ENCODE measurements around the gene CDADC1.

CDADC1 gene

DNA sequence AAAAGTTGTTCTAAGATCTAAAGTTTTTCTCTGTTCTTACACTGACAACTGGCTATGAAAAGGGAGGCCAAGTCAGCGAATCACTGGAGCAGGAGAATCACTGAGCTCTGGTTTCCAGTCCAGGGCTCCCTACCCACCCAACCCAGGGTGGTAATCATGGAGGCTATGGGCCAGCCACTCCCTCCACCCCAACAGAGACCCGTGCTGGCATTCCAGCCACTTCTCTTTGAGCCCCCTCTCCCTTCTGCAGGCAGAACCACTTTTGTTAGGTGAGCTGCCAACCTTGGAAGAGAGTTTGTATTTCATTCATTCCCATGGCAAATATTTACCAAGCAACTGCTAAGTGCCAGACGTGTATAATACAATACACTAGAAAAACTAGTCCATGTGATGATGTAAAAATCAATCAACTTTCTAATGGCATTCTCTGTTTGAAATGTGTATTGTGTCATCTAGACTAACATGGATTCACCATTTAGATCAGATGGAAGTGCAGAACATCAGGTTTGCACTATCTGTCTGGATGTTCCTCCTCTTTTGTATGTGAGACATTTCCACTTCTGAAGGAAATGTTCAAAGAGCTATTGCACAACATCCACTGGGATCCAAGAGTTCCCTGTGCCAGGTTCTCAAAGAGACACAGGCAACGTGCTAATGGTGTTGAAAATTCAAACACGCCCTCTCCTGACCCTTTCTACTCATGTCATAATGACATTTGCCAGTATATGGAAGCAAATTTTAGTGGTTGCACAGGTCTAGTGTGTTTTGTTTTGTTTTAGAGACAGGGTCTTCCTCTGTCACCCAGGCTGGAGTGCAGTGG, 22.3 kb upstream of the CDADC1 start:
- no peak overlapping the region for H3K27ac ChIP-seq
- H3K36me3 ChIP-seq: no peaks in the 10 kb centered on the region
- no peak for DNase-seq
- H3K9me3 ChIP-seq (ENCODE audit: severe bottlenecking): no peaks in the 10 kb centered on the region
- peaks cover 3% of the 10 kb centered on the region for H3K27me3 ChIP-seq (ENCODE audit: insufficient read depth, low read depth, severe bottlenecking)
- no peak overlapping the region for H3K4me3 ChIP-seq (ENCODE audit: low read depth, low read length)
- TF ChIP-seq, protein P1, sequence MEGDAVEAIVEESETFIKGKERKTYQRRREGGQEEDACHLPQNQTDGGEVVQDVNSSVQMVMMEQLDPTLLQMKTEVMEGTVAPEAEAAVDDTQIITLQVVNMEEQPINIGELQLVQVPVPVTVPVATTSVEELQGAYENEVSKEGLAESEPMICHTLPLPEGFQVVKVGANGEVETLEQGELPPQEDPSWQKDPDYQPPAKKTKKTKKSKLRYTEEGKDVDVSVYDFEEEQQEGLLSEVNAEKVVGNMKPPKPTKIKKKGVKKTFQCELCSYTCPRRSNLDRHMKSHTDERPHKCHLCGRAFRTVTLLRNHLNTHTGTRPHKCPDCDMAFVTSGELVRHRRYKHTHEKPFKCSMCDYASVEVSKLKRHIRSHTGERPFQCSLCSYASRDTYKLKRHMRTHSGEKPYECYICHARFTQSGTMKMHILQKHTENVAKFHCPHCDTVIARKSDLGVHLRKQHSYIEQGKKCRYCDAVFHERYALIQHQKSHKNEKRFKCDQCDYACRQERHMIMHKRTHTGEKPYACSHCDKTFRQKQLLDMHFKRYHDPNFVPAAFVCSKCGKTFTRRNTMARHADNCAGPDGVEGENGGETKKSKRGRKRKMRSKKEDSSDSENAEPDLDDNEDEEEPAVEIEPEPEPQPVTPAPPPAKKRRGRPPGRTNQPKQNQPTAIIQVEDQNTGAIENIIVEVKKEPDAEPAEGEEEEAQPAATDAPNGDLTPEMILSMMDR (IDR thresholded peaks at IDR 0.05; ENCODE audit: low read depth, low read length): no peak

DNA sequence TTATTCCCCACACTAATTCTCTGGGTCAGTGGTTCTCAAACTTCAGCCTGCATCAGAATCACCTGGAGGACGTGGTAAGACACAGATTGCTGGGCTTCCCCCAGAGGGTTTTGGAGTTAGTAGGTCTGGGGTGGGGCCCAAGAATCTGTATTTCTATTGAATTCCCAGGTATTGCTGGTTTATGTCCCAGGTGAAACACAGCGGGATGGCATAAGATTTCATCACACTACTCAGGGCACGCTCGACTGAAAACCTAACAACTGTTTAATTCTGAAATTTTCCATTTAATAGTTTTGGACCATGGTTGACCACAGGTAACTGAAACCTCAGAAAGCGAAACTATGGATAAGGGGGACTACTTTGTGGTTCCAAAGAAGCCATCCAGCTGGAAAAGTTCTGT, 21.1 kb upstream of the CDADC1 start:
- TF ChIP-seq, protein P1 (IDR thresholded peaks at IDR 0.05; ENCODE audit: low read depth, low read length): no peak
- Histone ChIP-seq H3K9me3 (ENCODE audit: severe bottlenecking) (no peaks in the 10 kb centered on the region), H3K27ac (no peak overlapping the region), H3K27me3 (ENCODE audit: insufficient read depth, low read depth, severe bottlenecking) (no peaks in the 10 kb centered on the region), H3K4me3 (ENCODE audit: low read depth, low read length) (no peak overlapping the region), H3K36me3 (no peaks in the 10 kb centered on the region)
- DNase-seq: no peak

DNA sequence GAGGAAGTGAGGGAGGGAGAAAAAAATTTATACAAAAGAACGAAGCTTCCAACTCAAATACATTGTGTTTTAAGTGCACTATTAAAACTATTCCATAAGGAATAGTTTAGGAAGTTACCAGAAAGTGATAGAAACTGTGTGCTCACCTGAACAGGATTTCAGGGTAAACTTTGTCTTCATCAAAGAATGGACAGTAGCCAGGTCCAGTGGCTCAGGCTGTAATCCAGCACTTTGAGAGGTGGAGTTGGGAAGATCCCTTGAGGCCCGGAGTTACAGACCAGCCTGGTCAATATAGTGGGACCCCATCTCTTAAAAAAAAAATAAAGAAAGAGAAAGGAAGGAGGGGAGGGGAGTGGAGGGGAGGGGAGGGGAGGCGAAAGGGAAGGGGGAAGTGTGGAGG, 13.0 kb upstream of the CDADC1 start:
- Histone ChIP-seq H3K4me3 (ENCODE audit: low read depth, low read length) (no peak overlapping the region), H3K27ac (no peak overlapping the region), H3K27me3 (ENCODE audit: insufficient read depth, low read depth, severe bottlenecking) (no peaks in the 10 kb centered on the region), H3K9me3 (ENCODE audit: severe bottlenecking) (no peaks in the 10 kb centered on the region), H3K36me3 (no peaks in the 10 kb centered on the region)
- TF ChIP-seq, protein P1 (IDR thresholded peaks at IDR 0.05; ENCODE audit: low read depth, low read length): no peak
- no peak for DNase-seq

DNA sequence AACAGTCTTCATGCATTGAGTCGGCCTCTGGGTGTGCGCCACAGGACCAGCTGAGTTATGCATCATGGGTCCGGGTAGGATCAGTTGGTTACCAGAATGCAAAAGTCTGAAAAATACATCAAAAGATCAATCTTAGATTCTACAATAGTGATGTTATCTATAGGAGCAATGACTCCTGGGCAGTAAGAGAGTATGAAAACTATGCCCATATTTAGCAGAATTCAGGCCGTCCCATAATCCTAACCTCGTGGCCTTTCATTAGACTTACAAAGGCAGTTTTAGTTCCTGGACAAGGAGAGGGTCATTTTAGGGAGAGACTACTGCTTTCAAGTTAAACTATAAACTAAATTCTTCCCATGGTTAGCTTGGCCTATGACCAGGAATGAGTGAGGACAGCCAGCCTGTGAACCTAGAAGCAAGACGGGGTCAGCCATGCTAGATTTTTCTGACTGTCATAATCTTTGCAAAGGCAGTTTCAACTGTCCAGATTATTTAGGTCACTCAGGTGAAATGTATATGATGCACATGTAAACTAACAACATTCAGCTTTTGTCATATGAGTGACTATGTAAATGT, 11.8 kb upstream of the CDADC1 start:
- H3K27me3 ChIP-seq (ENCODE audit: insufficient read depth, low read depth, severe bottlenecking): no peaks in the 10 kb centered on the region
- H3K4me3 ChIP-seq (ENCODE audit: low read depth, low read length): no peak overlapping the region
- no peak for DNase-seq
- H3K9me3 ChIP-seq (ENCODE audit: severe bottlenecking): no peaks in the 10 kb centered on the region
- TF ChIP-seq, protein P1 (IDR thresholded peaks at IDR 0.05; ENCODE audit: low read depth, low read length): no peak
- H3K27ac ChIP-seq: no peak overlapping the region
- no peaks in the 10 kb centered on the region for H3K36me3 ChIP-seq

DNA sequence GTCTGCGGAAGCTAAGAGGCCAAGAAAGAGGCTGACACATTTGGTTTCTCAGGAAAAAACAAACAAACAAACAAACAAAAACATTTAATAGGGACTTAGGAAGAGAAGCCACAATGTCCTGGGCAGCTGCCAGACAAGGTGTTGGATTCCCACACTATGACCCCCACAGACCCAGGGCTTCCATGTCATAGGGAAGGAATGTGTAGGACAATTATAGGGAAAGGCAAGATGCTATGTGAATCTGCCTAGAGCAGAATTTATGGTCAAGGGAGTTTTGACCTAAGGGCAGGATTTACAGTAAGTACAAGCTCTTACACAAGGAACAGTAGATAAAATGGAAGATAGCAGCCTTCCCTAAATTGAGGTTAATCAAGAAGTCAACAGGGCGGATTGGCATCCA, 9.1 kb upstream of the CDADC1 start:
- H3K27me3 ChIP-seq (ENCODE audit: insufficient read depth, low read depth, severe bottlenecking): no peaks in the 10 kb centered on the region
- TF ChIP-seq, protein P1 (IDR thresholded peaks at IDR 0.05; ENCODE audit: low read depth, low read length): no peak
- no peak for DNase-seq
- H3K27ac ChIP-seq: no peak overlapping the region
- no peaks in the 10 kb centered on the region for H3K9me3 ChIP-seq (ENCODE audit: severe bottlenecking)
- no peak overlapping the region for H3K4me3 ChIP-seq (ENCODE audit: low read depth, low read length)
- no peaks in the 10 kb centered on the region for H3K36me3 ChIP-seq

Measured in WERI-Rb-1 (cell line).